K562 (cell line): Measurements from ENCODE around the gene KLHL22. TPM values are rescaled to one million over a fixed set of nuclear protein-coding genes. Genes with fewer than 3 reads are reported as not detected.

Experiments used
- CBX3 ChIP-seq, 2 experiments: IDR thresholded peaks; 1 replicate in 1 of 2; 2 replicates in 1 of 2; pipeline ENCODE4 v1.6.1; 2012; ENCODE audit warnings: inconsistent platforms in 2 of 2, low read length in 2 of 2, borderline replicate concordance in 1 of 2, control low read depth in 1 of 2
- CTCF ChIP-seq, 3 experiments: IDR thresholded peaks in 2 of 3; conservative IDR thresholded peaks in 1 of 3; 2 replicates each; pipeline ENCODE4 v1.5.1; 2011 to 2012; ENCODE audit warnings: low read length in 3 of 3, mild to moderate bottlenecking in 3 of 3, control low read depth in 2 of 3, improper control_type of control experiment in 1 of 3, inconsistent platforms in 1 of 3, low read depth in 1 of 3, mixed read lengths in 1 of 3, moderate library complexity in 1 of 3; ENCODE audit not compliant: insufficient read depth in 2 of 3
- ERF ChIP-seq: fragments of 450-650 bp; formaldehyde crosslinking; IDR thresholded peaks from 2 replicates; pipeline ENCODE4 v1.4.0; 2020; ENCODE audit warnings: mild to moderate bottlenecking, mixed read lengths
- FOSL1 ChIP-seq: fragments of 200-800 bp; sonication (Bioruptor generic); conservative IDR thresholded peaks from 2 replicates; pipeline ENCODE4 v1.6.1; 2016; ENCODE audit warnings: missing genetic modification characterization, missing compliant biosample characterization
- FOXJ2 ChIP-seq: fragments of 200-800 bp; sonication (Bioruptor generic); IDR thresholded peaks from 2 replicates; pipeline ENCODE4 v1.6.1; 2016; ENCODE audit warnings: missing genetic modification characterization, missing compliant biosample characterization
- GABPB2 ChIP-seq: fragments of 250-450 bp; sonication (Bioruptor Pico); conservative IDR thresholded peaks from 2 replicates; pipeline ENCODE4 v1.5.1; 2021; ENCODE audit warnings: mild to moderate bottlenecking
- GATA2 ChIP-seq: sonication (generic); formaldehyde crosslinking; IDR thresholded peaks from 2 replicates; pipeline ENCODE4 v1.4.0; 2020; ENCODE audit warnings: mild to moderate bottlenecking, missing genetic modification reagents
- JUND ChIP-seq, 2 experiments: IDR thresholded peaks; 2 replicates in 1 of 2; 3 replicates in 1 of 2; pipeline ENCODE4 v1.6.1; 2011; ENCODE audit warnings: borderline replicate concordance in 2 of 2, low read depth in 2 of 2, low read length in 2 of 2, improper control_type of control experiment in 1 of 2, missing biosample characterization in 1 of 2, missing genetic modification characterization in 1 of 2, missing genetic modification reagents in 1 of 2
- KDM5B ChIP-seq: fragments of 200-600 bp; sonication (generic); IDR thresholded peaks from 2 replicates; pipeline ENCODE4 v1.6.1; 2012; ENCODE audit warnings: low read depth, mild to moderate bottlenecking, moderate library complexity, low read length, control low read depth, inconsistent platforms; ENCODE audit not compliant: insufficient replicate concordance
- RCOR1 ChIP-seq, 2 experiments: IDR thresholded peaks; 2 replicates each; pipeline ENCODE4 v1.6.1; 2012; ENCODE audit warnings: low read depth in 2 of 2, low read length in 2 of 2, borderline replicate concordance in 1 of 2, improper control_type of control experiment in 1 of 2
- SETDB1 ChIP-seq: IDR thresholded peaks from one replicate; pipeline ENCODE4 v1.6.1; 2012; ENCODE audit warnings: low read length, control low read depth, inconsistent platforms
- SMARCA5 ChIP-seq: fragments of 450-650 bp; IDR thresholded peaks from 2 replicates; pipeline ENCODE4 v1.6.1; 2016
- SRF ChIP-seq, 2 experiments: fragments of 250-450, 450-650 bp in 1 of 2; sonication (Bioruptor Pico) in 1 of 2; sonication (generic) in 1 of 2; formaldehyde crosslinking; IDR thresholded peaks; 2 replicates each; pipeline versions ENCODE4 v1.5.0 to v1.5.1; 2020 to 2022; ENCODE audit warnings: mild to moderate bottlenecking in 1 of 2, missing genetic modification reagents in 1 of 2
- TBL1XR1 ChIP-seq, 2 experiments: IDR thresholded peaks; 2 replicates each; pipeline ENCODE4 v1.6.1; 2012; ENCODE audit warnings: improper control_type of control experiment in 2 of 2, low read length in 2 of 2, mild to moderate bottlenecking in 1 of 2
- TCF3 ChIP-seq: sonication (generic); formaldehyde crosslinking; IDR thresholded peaks from 2 replicates; pipeline ENCODE4 v1.4.0; 2020; ENCODE audit warnings: mild to moderate bottlenecking, missing genetic modification reagents
- TCFL5 ChIP-seq: fragments of 250-450 bp; sonication (Bioruptor Pico); conservative IDR thresholded peaks from 2 replicates; pipeline ENCODE4 v1.6.1; 2021; ENCODE audit warnings: mild to moderate bottlenecking, moderate library complexity, matching md5 sums
- ZBTB33 ChIP-seq: sonication (generic); formaldehyde crosslinking; IDR thresholded peaks from 2 replicates; pipeline ENCODE4 v1.8.1; 2023; ENCODE audit warnings: mild to moderate bottlenecking, missing genetic modification reagents
- ZBTB7A ChIP-seq: IDR thresholded peaks from 2 replicates; pipeline ENCODE4 v1.6.1; 2011; ENCODE audit warnings: low read depth, mild to moderate bottlenecking, low read length, moderate library complexity, borderline replicate concordance; ENCODE audit not compliant: control insufficient read depth
- ZNF12 ChIP-seq: sonication (generic); formaldehyde crosslinking; IDR thresholded peaks from 2 replicates; pipeline ENCODE4 v1.4.0; 2020; ENCODE audit warnings: mild to moderate bottlenecking, missing genetic modification reagents
- ZNF561 ChIP-seq: fragments of 450-650 bp; formaldehyde crosslinking; conservative IDR thresholded peaks from 2 replicates; pipeline ENCODE4 v1.4.0; 2020; ENCODE audit warnings: mild to moderate bottlenecking, moderate library complexity
- ZNF668 ChIP-seq: fragments of 250-450 bp; sonication (Bioruptor Pico); IDR thresholded peaks from 2 replicates; pipeline ENCODE4 v1.8.0; 2022; ENCODE audit warnings: mild to moderate bottlenecking, inconsistent platforms
- polyA plus RNA-seq, 8 experiments: library from polyadenylated mRNA; depleted of rRNA in 4 of 8; stranded (reverse) in 5 of 8; unstranded in 3 of 8; fragments of >200 nt; fragmentation: Nextera tagmentation in 2 of 8; fragmentation: Illumina TruSeq in 1 of 8; extraction: Ambion mirVana in 2 of 8; extraction: Trizol in 1 of 8; gene quantifications; 2 replicates each; pipeline versions ENCODE4 v1.2.1 to v1.2.3, GENCODE V29; 2011 to 2014; ENCODE audit warnings: inconsistent platforms in 1 of 8, missing spikeins in 1 of 8
- total RNA-seq, 7 experiments: library from RNA; depleted of rRNA in 6 of 7; stranded (reverse); fragments of >200 nt in 6 of 7; fragmentation: Illumina TruSeq in 2 of 7; extraction: Trizol in 2 of 7; gene quantifications; 2 replicates each; pipeline versions ENCODE4 v1.2.1 to v1.2.3, GENCODE V29; 2011 to 2021; ENCODE audit warnings: low replicate concordance in 1 of 7
- TF ChIP-seq, protein P1 (sequence below): sonication (generic); formaldehyde crosslinking; IDR thresholded peaks from 2 replicates; pipeline ENCODE4 v1.9.0; 2022; ENCODE audit warnings: mild to moderate bottlenecking, missing genetic modification reagents

Gene KLHL22
- total and polyA plus RNA-seq, 9 of the 15 experiments (the other 6 are each of a cell fraction or from before 2014, with no cell fraction given), result 1.3 to 25.6 (median 15.2) TPM

- TF ChIP-seq TCF3 (CRISPR knock-in tag), result peak; percentile 30; the same call in 1 of the 2 replicates
- 0 out of 2 replicates have a peak, but pooled peaks have one; percentile 13 for TF ChIP-seq FOXJ2 (tag)
- peak; percentile 44 for TF ChIP-seq KDM5B
- peak in 1 of 2 experiments; percentile 25; a peak in 1 of 4 replicates for TF ChIP-seq TBL1XR1 (IDR thresholded peaks at IDR 0.05; ENCODE audit: low read length in 2 of 2)
- TF ChIP-seq CTCF (IDR thresholded peaks at IDR 0.05 in 2 of 3, conservative IDR thresholded peaks at IDR 0.05 in 1 of 3; ENCODE audit: insufficient read depth in 2 of 3, low read depth in 1 of 3, low read length in 3 of 3), result peak; percentile 8 to 43 (median 26); a peak in 3 of 6 replicates
- TF ChIP-seq SMARCA5, result no peak
- TF ChIP-seq RCOR1 (IDR thresholded peaks at IDR 0.05; ENCODE audit: borderline replicate concordance in 1 of 2, low read depth in 2 of 2, low read length in 2 of 2), result peak; percentile 9 to 60; a peak in 2 of 4 replicates
- 0 out of 2 replicates have a peak, but pooled peaks have one; percentile 44 for TF ChIP-seq ERF
- TF ChIP-seq FOSL1 (tag), result peak; percentile 73; the same call in 1 of the 2 replicates
- peak; percentile 59 for TF ChIP-seq JUND (IDR thresholded peaks at IDR 0.05; ENCODE audit: borderline replicate concordance, low read depth, low read length)
- no peak; the same call in 1 of the 3 replicates for TF ChIP-seq JUND (tag; IDR thresholded peaks at IDR 0.05; ENCODE audit: borderline replicate concordance, low read depth, low read length)
- TF ChIP-seq GATA2, result peak; percentile 51; the same call in 1 of the 2 replicates
- peak in 1 of 2 experiments; percentile 21; a peak in 1 of 4 replicates for TF ChIP-seq SRF (CRISPR knock-in tag; IDR thresholded peaks at IDR 0.05)
- peak; percentile 36; the same call in 1 of the 2 replicates for TF ChIP-seq ZNF12 (CRISPR knock-in tag)
- TF ChIP-seq ZBTB7A, result 0 out of 2 replicates have a peak, but pooled peaks have one; percentile 22
- TF ChIP-seq, protein P1, sequence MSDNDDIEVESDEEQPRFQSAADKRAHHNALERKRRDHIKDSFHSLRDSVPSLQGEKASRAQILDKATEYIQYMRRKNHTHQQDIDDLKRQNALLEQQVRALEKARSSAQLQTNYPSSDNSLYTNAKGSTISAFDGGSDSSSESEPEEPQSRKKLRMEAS (CRISPR knock-in tag), result peak; percentile 41; the same call in 1 of the 2 replicates
- peak; percentile 57; the same call in 1 of the 2 replicates for TF ChIP-seq ZNF561 (CRISPR knock-in tag)
- TF ChIP-seq ZNF668 (CRISPR knock-in tag), result 0 out of 2 replicates have a peak, but pooled peaks have one; percentile 0
- 0 out of 2 replicates have a peak, but pooled peaks have one; percentile 38 for TF ChIP-seq GABPB2 (CRISPR knock-in tag)
- TF ChIP-seq ZBTB33 (CRISPR knock-in tag), result peak; percentile 46; the same call in 1 of the 2 replicates
- TF ChIP-seq CBX3 (IDR thresholded peaks at IDR 0.05; ENCODE audit: borderline replicate concordance in 1 of 2, low read length in 2 of 2), result peak in 1 of 2 experiments; percentile 67; a peak in 1 of 3 replicates
- peak; percentile 37; the same call in 1 of the 2 replicates for TF ChIP-seq TCFL5 (CRISPR knock-in tag)
- peak; percentile 75 for TF ChIP-seq SETDB1
These were observed 31.2 kb upstream of the KLHL22 start (continued) for GRCh38 chr22:20526628-20527355.
